Transverse colon (tissue), 4 donors: ENCODE measurements around the gene MEIS2. TPM values are rescaled to one million over a fixed set of nuclear protein-coding genes. Genes with fewer than 3 reads are reported as not detected.

Source experiments
- DNase-seq: peaks from one replicate; pipeline ENCODE4 v3.0.0-alpha.2; 2019
- H3K27ac ChIP-seq, 4 donors: fragments of 200-600 bp; sonication (generic); 2 replicates each; pipeline ENCODE4 v1.5.1; 2016 to 2018; ENCODE audit warnings: inconsistent platforms in 4 of 4
- H3K27me3 ChIP-seq: fragments of 200-600 bp; sonication (generic); 2 replicates; pipeline ENCODE4 v1.5.1; 2017; ENCODE audit warnings: inconsistent platforms
- H3K36me3 ChIP-seq, 4 donors: fragments of 200-600 bp; sonication (generic); 2 replicates each; pipeline ENCODE4 v1.5.1; 2017 to 2019; ENCODE audit warnings: inconsistent platforms in 4 of 4
- H3K4me1 ChIP-seq, 4 donors: fragments of 200-600 bp; sonication (generic); 2 replicates each; pipeline ENCODE4 v1.5.1; 2017 to 2020; ENCODE audit warnings: inconsistent platforms in 4 of 4
- H3K4me3 ChIP-seq, 4 donors: fragments of 200-600 bp; sonication (generic); 1 replicate in 1 of 4; 2 replicates in 3 of 4; pipeline versions ENCODE4 v1.5.1 to v1.6.1; 2017 to 2019; ENCODE audit warnings: inconsistent platforms in 4 of 4
- H3K9me3 ChIP-seq, 2 donors: fragments of 200-600 bp; sonication (generic); 2 replicates each; pipeline ENCODE4 v1.5.1; 2017 to 2019; ENCODE audit warnings: inconsistent platforms in 2 of 2
- CTCF ChIP-seq, 5 experiments: fragments of 200-600 bp in 3 of 5; fragments of 450-650 bp in 2 of 5; sonication (generic) in 3 of 5; IDR thresholded peaks; 1 replicate in 2 of 5; 2 replicates in 3 of 5; pipeline ENCODE4 v1.5.1; 2016 to 2017; ENCODE audit warnings: antibody characterized with exemption in 5 of 5, inconsistent platforms in 3 of 5, mild to moderate bottlenecking in 2 of 5, moderate library complexity in 1 of 5
- EP300 ChIP-seq: sonication (generic); formaldehyde crosslinking; IDR thresholded peaks from one replicate; pipeline ENCODE4 v1.6.1; 2017; ENCODE audit warnings: antibody characterized with exemption, low read depth
- POLR2A ChIP-seq: fragments of 450-650 bp; IDR thresholded peaks from one replicate; pipeline ENCODE4 v1.6.1; 2016; ENCODE audit warnings: antibody characterized with exemption, mild to moderate bottlenecking, moderate library complexity
- POLR2AphosphoS5 ChIP-seq, 3 donors: sonication (generic); formaldehyde crosslinking; IDR thresholded peaks; one replicate each; pipeline ENCODE4 v1.6.1; 2016; ENCODE audit warnings: antibody characterized with exemption in 3 of 3
- WGBS, 2 donors: methylation state at CpG; one replicate each; pipeline ENCODE4 v1.1.5; 2018; ENCODE audit warnings: low coverage in 1 of 2; 5-methylcytosine and 5-hydroxymethylcytosine counted together
- in situ Hi-C, 4 donors: fragments of 200-750 bp; cut with MboI; loops; one replicate each; pipeline versions ENCODE4 v1.15.0 to v1.15.1; 2017; ENCODE audit warnings: low sequenced_read_pairs in 3 of 4, low pct_ligation_motif_present in 1 of 4, low pct_unique_long_range_greater_than_20kb in 1 of 4
- intact Hi-C: fragments of 100-400 bp; cut with DNase I; formaldehyde crosslinking; loops from one replicate; pipeline ENCODE4 v1.15.1; 2023; ENCODE audit warnings: low total_unique reads
- total RNA-seq, 4 donors: library from RNA; depleted of rRNA; stranded (reverse); fragments of >200 nt; gene quantifications; one replicate each; pipeline ENCODE4 v1.1.0, GENCODE V29; 2016

Gene MEIS2
- total RNA-seq, 4 donors from 2014 or later = 16.5 to 43.4 (median 32.7) TPM

- Histone ChIP-seq H3K27ac (no peak overlapping the region), H3K9me3 (no peaks in the 10 kb centered on the region), H3K4me3 (no peak overlapping the region), H3K36me3 (no peaks in the 10 kb centered on the region), H3K4me1 (peaks cover 0 to 1% (median 0%) of the 10 kb centered on the region in 4 donors), H3K27me3 (no peaks in the 10 kb centered on the region)
- WGBS, 2 donors = 83 to 88% methylated on average over 6 of the region's 6 CpGs
- TF ChIP-seq CTCF (IDR thresholded peaks at IDR 0.05) (no peak), POLR2AphosphoS5 (IDR thresholded peaks at IDR 0.05) (no peak), POLR2A (no peak), EP300 (no peak)
- intact Hi-C loops = no loop called here
- in situ Hi-C loops = no loop called here
- DNase-seq = no peak
Measured at GRCh38 chr15:36942248-36942827, 158.0 kb downstream of the MEIS2 start.

- Histone ChIP-seq H3K27me3 (no peaks in the 10 kb centered on the region), H3K4me1 (no peaks in the 10 kb centered on the region), H3K36me3 (no peaks in the 10 kb centered on the region), H3K4me3 (no peak overlapping the region), H3K27ac (no peak overlapping the region), H3K9me3 (no peaks in the 10 kb centered on the region)
- no peak for TF ChIP-seq POLR2A
- no peak for TF ChIP-seq CTCF (IDR thresholded peaks at IDR 0.05)
- no peak for TF ChIP-seq EP300
- no peak for TF ChIP-seq POLR2AphosphoS5 (IDR thresholded peaks at IDR 0.05)
- DNase-seq = no peak
- in situ Hi-C loops (no loop called here), intact Hi-C loops (no loop called here)
- WGBS, 2 donors = 63 to 74% methylated on average over 4 of the region's 4 CpGs
Measured at GRCh38 chr15:36941798-36942197, 158.6 kb downstream of the MEIS2 start.

GRCh38 chr15:36940636-36941260, 159.6 kb downstream of the MEIS2 start:
- DNase-seq = no peak
- Histone ChIP-seq H3K36me3 (no peaks in the 10 kb centered on the region), H3K4me3 (no peak overlapping the region), H3K9me3 (no peaks in the 10 kb centered on the region), H3K27ac (no peak overlapping the region), H3K27me3 (no peaks in the 10 kb centered on the region), H3K4me1 (no peaks in the 10 kb centered on the region)
- WGBS, 2 donors = 57 to 62% methylated on average over 2 to 3 of the region's 3 CpGs
- TF ChIP-seq EP300 (no peak), POLR2AphosphoS5 (IDR thresholded peaks at IDR 0.05) (no peak), POLR2A (no peak), CTCF (IDR thresholded peaks at IDR 0.05) (no peak)
- in situ Hi-C loops = no loop called here
- intact Hi-C loops = no loop called here

- H3K4me3 ChIP-seq = no peak overlapping the region
- no peaks in the 10 kb centered on the region for H3K36me3 ChIP-seq
- H3K4me1 ChIP-seq = no peaks in the 10 kb centered on the region
- no peak overlapping the region for H3K27ac ChIP-seq
- TF ChIP-seq CTCF (IDR thresholded peaks at IDR 0.05) (no peak), POLR2AphosphoS5 (IDR thresholded peaks at IDR 0.05) (no peak), POLR2A (no peak), EP300 (no peak)
- no peak for DNase-seq
- WGBS, 2 donors = 82 to 85% methylated on average over 3 of the region's 3 CpGs
- no peaks in the 10 kb centered on the region for H3K9me3 ChIP-seq
- intact Hi-C loops = no loop called here
- H3K27me3 ChIP-seq = no peaks in the 10 kb centered on the region
- in situ Hi-C loops = no loop called here
Measured at GRCh38 chr15:36940219-36940618, 160.1 kb downstream of the MEIS2 start.
